A549 (cell line): ENCODE data around the gene LAMC3. TPM values are rescaled to one million over a fixed set of nuclear protein-coding genes. Genes with fewer than 3 reads are reported as not detected.

Experiments used
- ATAC-seq, 2 experiments: fragments of 200-7000 bp in 1 of 2; fragments of >200 bp in 1 of 2; cut with Nextera tagmentation in 1 of 2; cut with Tn5 transposase in 1 of 2; 3 replicates each; pipeline versions ENCODE4 v1.8.0 to v1.9.1; 2018 to 2020; ENCODE audit warnings: mild to moderate bottlenecking in 1 of 2, moderate library complexity in 1 of 2
- CTCF ChIA-PET: fragments of 300-600 bp; sonication (Branson Sonifier 250); formaldehyde crosslinking; extraction: SDS; loops from one replicate; lab custom pipeline; 2021; ENCODE audit warnings: antibody characterized with exemption, inconsistent platforms; lab: Yijun Ruan, JAX
- POLR2A ChIA-PET: fragments of 350-600 bp; formaldehyde crosslinking; extraction: SDS; loops from one replicate; lab custom pipeline; 2021; ENCODE audit warnings: antibody characterized with exemption, inconsistent platforms; lab: Yijun Ruan, JAX
- DNase-seq, 2 experiments: peaks; one replicate each; pipeline versions ENCODE4 v3.0.0 to v3.0.0-alpha.2; 2011 to 2016; ENCODE audit warnings: low read depth in 1 of 2, low spot score in 1 of 2
- FAIRE-seq: peaks from 2 replicates; lab custom pipeline; 2011; peaks lifted over from hg19 to GRCh38; lab: Jason Lieb, UNC
- H3K27ac ChIP-seq, 2 experiments: fragments of >200 bp; sonication (Bioruptor Twin); formaldehyde crosslinking; 3 replicates each; pipeline ENCODE4 v1.5.1; 2016 to 2017
- H3K4me1 ChIP-seq: fragments of >200 bp; sonication (Bioruptor Twin); formaldehyde crosslinking; 3 replicates; pipeline ENCODE4 v1.6.1; 2016
- H3K4me2 ChIP-seq: fragments of >200 bp; sonication (Bioruptor Twin); formaldehyde crosslinking; 3 replicates; pipeline ENCODE4 v1.6.1; 2016
- H3K4me3 ChIP-seq: fragments of >200 bp; sonication (Bioruptor Twin); formaldehyde crosslinking; 3 replicates; pipeline ENCODE4 v1.5.1; 2016
- H3K9me3 ChIP-seq: fragments of >200 bp; sonication (Bioruptor Twin); formaldehyde crosslinking; 3 replicates; pipeline ENCODE4 v1.6.1; 2016
- BCL3 ChIP-seq: fragments of >200 bp; sonication (Bioruptor Twin); formaldehyde crosslinking; IDR thresholded peaks from 3 replicates; pipeline ENCODE4 v1.6.1; 2016
- CEBPB ChIP-seq, 2 experiments: fragments of >200 bp in 1 of 2; sonication (Bioruptor Twin) in 1 of 2; formaldehyde crosslinking in 1 of 2; IDR thresholded peaks; 2 replicates each; pipeline ENCODE4 v1.6.1; 2012 to 2016
- EHF ChIP-seq: fragments of 250-450 bp; sonication (Bioruptor Pico); IDR thresholded peaks from 2 replicates; pipeline ENCODE4 v1.5.0; 2020; ENCODE audit warnings: mild to moderate bottlenecking
- EHMT2 ChIP-seq: fragments of 200-600 bp; sonication (generic); IDR thresholded peaks from 2 replicates; pipeline ENCODE4 v1.6.1; 2016; ENCODE audit warnings: antibody characterized with exemption, low read depth, mild to moderate bottlenecking, moderate library complexity
- EP300 ChIP-seq, 2 experiments: fragments of >200 bp; sonication (Bioruptor Twin); formaldehyde crosslinking; IDR thresholded peaks; 2 replicates in 1 of 2; 3 replicates in 1 of 2; pipeline ENCODE4 v1.6.1; 2016 to 2017
- ESRRA ChIP-seq: fragments of 150-350 bp; IDR thresholded peaks from 2 replicates; pipeline ENCODE4 v1.6.1; 2014; ENCODE audit warnings: mild to moderate bottlenecking, low read length, borderline replicate concordance
- FOSB ChIP-seq: fragments of 250-450 bp; sonication (Bioruptor Pico); IDR thresholded peaks from 2 replicates; pipeline ENCODE4 v1.5.0; 2020; ENCODE audit warnings: mild to moderate bottlenecking, moderate library complexity
- FOXS1 ChIP-seq: fragments of 250-450 bp; sonication (Bioruptor Pico); IDR thresholded peaks from 2 replicates; pipeline ENCODE4 v1.5.0; 2020; ENCODE audit warnings: mild to moderate bottlenecking, moderate library complexity
- GATA3 ChIP-seq: IDR thresholded peaks from 2 replicates; pipeline ENCODE4 v1.6.1; 2012; ENCODE audit warnings: borderline replicate concordance
- HEYL ChIP-seq: fragments of 250-450 bp; sonication (Bioruptor Pico); IDR thresholded peaks from 2 replicates; pipeline ENCODE4 v1.8.0; 2021; ENCODE audit warnings: mild to moderate bottlenecking, moderate library complexity
- JUNB ChIP-seq: fragments of >200 bp; sonication (Bioruptor Twin); formaldehyde crosslinking; IDR thresholded peaks from 2 replicates; pipeline ENCODE4 v1.6.1; 2016
- KDM1A ChIP-seq: fragments of 200-600 bp; sonication (generic); IDR thresholded peaks from 2 replicates; pipeline ENCODE4 v1.6.1; 2016; ENCODE audit warnings: low read depth, mild to moderate bottlenecking
- MAX ChIP-seq: IDR thresholded peaks from 2 replicates; pipeline ENCODE4 v1.6.1; 2012
- NPAS2 ChIP-seq: fragments of 250-450 bp; sonication (Bioruptor Pico); IDR thresholded peaks from 2 replicates; pipeline ENCODE4 v1.8.0; 2022; ENCODE audit warnings: mild to moderate bottlenecking, moderate library complexity, borderline replicate concordance
- NR3C1 ChIP-seq: fragments of >200 bp; sonication (Bioruptor Twin); formaldehyde crosslinking; IDR thresholded peaks from 3 replicates; pipeline ENCODE4 v1.6.1; 2017
- POLR2A ChIP-seq: IDR thresholded peaks from 2 replicates; pipeline ENCODE4 v1.6.1; 2012; ENCODE audit warnings: mild to moderate bottlenecking, low read length
- POLR2AphosphoS2 ChIP-seq: conservative IDR thresholded peaks from 2 replicates; pipeline ENCODE4 v1.6.1; 2012; ENCODE audit warnings: low read length, improper control_type of control experiment, inconsistent platforms
- RARB ChIP-seq: fragments of 250-450 bp; sonication (Bioruptor Pico); IDR thresholded peaks from 2 replicates; pipeline ENCODE4 v1.8.0; 2021; ENCODE audit warnings: mild to moderate bottlenecking, moderate library complexity
- RCOR1 ChIP-seq: fragments of 150-350 bp; IDR thresholded peaks from 2 replicates; pipeline ENCODE4 v1.6.1; 2014; ENCODE audit warnings: antibody characterized with exemption, low read length, low read depth
- RNF2 ChIP-seq: fragments of 200-600 bp; sonication (generic); IDR thresholded peaks from 2 replicates; pipeline ENCODE4 v1.6.1; 2016; ENCODE audit warnings: low read depth, mild to moderate bottlenecking, antibody characterized with exemption, moderate library complexity, borderline replicate concordance
- SMC3 ChIP-seq: fragments of >200 bp; sonication (Bioruptor Twin); formaldehyde crosslinking; IDR thresholded peaks from 3 replicates; pipeline ENCODE4 v1.6.1; 2018; ENCODE audit warnings: inconsistent platforms
- TP53 ChIP-seq: fragments of 250-450 bp; sonication (Bioruptor Pico); IDR thresholded peaks from 2 replicates; pipeline ENCODE4 v1.5.0; 2021; ENCODE audit warnings: mild to moderate bottlenecking, moderate library complexity
- USF2 ChIP-seq: fragments of 450-650 bp; IDR thresholded peaks from 2 replicates; pipeline ENCODE4 v1.6.1; 2014; ENCODE audit warnings: antibody characterized with exemption
- ZFP36 ChIP-seq: fragments of 450-650 bp; IDR thresholded peaks from 2 replicates; pipeline ENCODE4 v1.6.1; 2014; ENCODE audit warnings: borderline replicate concordance; ENCODE audit not compliant: partially characterized antibody
- ZSCAN20 ChIP-seq: fragments of 250-450 bp; sonication (Bioruptor Pico); IDR thresholded peaks from 2 replicates; pipeline ENCODE4 v1.8.0; 2022; ENCODE audit warnings: mild to moderate bottlenecking, moderate library complexity
- WGBS: methylation state at CpG from one replicate; pipeline ENCODE4 v1.1.6; 2017; ENCODE audit errors: missing lambda C conversion rate; 5-methylcytosine and 5-hydroxymethylcytosine counted together
- polyA plus RNA-seq, 4 experiments: library from polyadenylated mRNA; depleted of rRNA in 3 of 4; stranded (reverse); fragments of >200 nt; fragmentation: RNase III in 1 of 4; extraction: RNeasy Plus Mini Kit Qiagen cat#74134 plus additional on column Dnase treatment in 1 of 4; gene quantifications; 2 replicates in 3 of 4; 3 replicates in 1 of 4; pipeline ENCODE4 v1.2.3, GENCODE V29; 2011 to 2017

LAMC3 gene
- polyA plus RNA-seq, 2 of the 4 experiments (the other 2 are of a cell fraction), result 1.0 to 1.5 TPM

- FAIRE-seq, result no peak
- no peak overlapping the region for H3K4me3 ChIP-seq
- H3K4me2 ChIP-seq, result no peak overlapping the region
- no peak overlapping the region for H3K27ac ChIP-seq
- 67% methylated on average over 3 of the region's 3 CpGs for WGBS
- ChIA-PET CTCF (interaction anchor here (0.6 to 3.7 kb wide), 4 partner anchors 17 to 404 kb away, joined by 3 to 33 read pairs (median 4); no protein-coding TSS in a partner anchor), POLR2A (no interaction called here)
- H3K9me3 ChIP-seq, result no peaks in the 10 kb centered on the region
- TF ChIP-seq POLR2AphosphoS2 (no peak), SMC3 (no peak), EP300 (IDR thresholded peaks at IDR 0.05) (no peak), NPAS2 (CRISPR knock-in tag) (no peak), KDM1A (no peak), POLR2A (no peak)
- H3K4me1 ChIP-seq, result peaks cover 11% of the 10 kb centered on the region
- ATAC-seq, result no peak
- DNase-seq, result no peak
Measured at GRCh38 chr9:131029574-131029952, 20.6 kb downstream of the LAMC3 start.

- ATAC-seq, result no peak
- Histone ChIP-seq H3K27ac (no peak overlapping the region), H3K4me3 (no peak overlapping the region), H3K9me3 (no peaks in the 10 kb centered on the region)
- 78% methylated on average over 10 of the region's 13 CpGs for WGBS
- TF ChIP-seq ZSCAN20 (CRISPR knock-in tag) (no peak), POLR2AphosphoS2 (no peak), POLR2A (no peak), USF2 (no peak), ZFP36 (no peak), EHMT2 (no peak)
- TF ChIP-seq, all 56 proteins: peak for 0
- no peak for DNase-seq
- POLR2A ChIA-PET, result no interaction called here
- CTCF ChIA-PET, result interaction anchor here (0.6 to 3.7 kb wide), 14 partner anchors 9 to 169 kb away, joined by 3 to 33 read pairs (median 3); no protein-coding TSS in a partner anchor
- Histone ChIP-seq H3K4me1 (peaks cover 5% of the 10 kb centered on the region; the same call in 2 of the 3 replicates), H3K4me2 (no peak overlapping the region)
- no peak for FAIRE-seq
Measured at GRCh38 chr9:131030239-131031004, 21.4 kb downstream of the LAMC3 start.

- H3K9me3 ChIP-seq, result no peaks in the 10 kb centered on the region
- FAIRE-seq, result no peak
- no peak for DNase-seq
- H3K4me2 ChIP-seq, result no peak overlapping the region
- POLR2A ChIA-PET, result no interaction called here
- no peaks in the 10 kb centered on the region for H3K4me1 ChIP-seq
- no peak overlapping the region for H3K27ac ChIP-seq
- no peak for TF ChIP-seq FOSB (CRISPR knock-in tag)
- TF ChIP-seq MAX, result no peak
- TF ChIP-seq POLR2A, result no peak
- no peak for TF ChIP-seq NR3C1
- TF ChIP-seq JUNB, result no peak
- TF ChIP-seq ZFP36, result no peak
- TF ChIP-seq ESRRA, result no peak
- no peak for ATAC-seq
- CTCF ChIA-PET, result interaction anchor here (0.6 to 3.7 kb wide), 13 partner anchors 9 to 165 kb away, joined by 3 to 33 read pairs (median 3); no protein-coding TSS in a partner anchor
- no peak overlapping the region for H3K4me3 ChIP-seq
- WGBS, result 80% methylated on average over 17 of the region's 17 CpGs
Measured at GRCh38 chr9:131031005-131031641, 22.1 kb downstream of the LAMC3 start.

GRCh38 chr9:131031642-131032005 lies 22.6 kb downstream of the LAMC3 start:
- TF ChIP-seq CEBPB (IDR thresholded peaks at IDR 0.05), result no peak
- no peak for TF ChIP-seq GATA3
- no peak for TF ChIP-seq EHF (CRISPR knock-in tag)
- no peak for TF ChIP-seq RNF2
- TF ChIP-seq BCL3, result no peak
- no peak for TF ChIP-seq TP53
- no peak for TF ChIP-seq FOXS1 (CRISPR knock-in tag)
- TF ChIP-seq RARB (CRISPR knock-in tag), result no peak
- no peak for TF ChIP-seq RCOR1
- TF ChIP-seq HEYL (CRISPR knock-in tag), result no peak
- TF ChIP-seq NR3C1, result no peak
- Histone ChIP-seq H3K4me1 (no peaks in the 10 kb centered on the region), H3K27ac (no peak overlapping the region), H3K4me3 (no peak overlapping the region), H3K9me3 (no peaks in the 10 kb centered on the region), H3K4me2 (no peak overlapping the region)
- WGBS, result 79% methylated on average over 6 of the region's 7 CpGs
- FAIRE-seq (no peak), DNase-seq (no peak), ATAC-seq (no peak)
- CTCF ChIA-PET, result interaction anchor here (0.9 to 3.7 kb wide), 11 partner anchors 8 to 162 kb away, joined by 3 to 33 read pairs (median 3); no protein-coding TSS in a partner anchor
- POLR2A ChIA-PET, result no interaction called here
